Naive thymus-derived CD4-positive, alpha-beta T cell (primary cell): ENCODE measurements around the gene IL1RAPL1. TPM values are rescaled to one million over a fixed set of nuclear protein-coding genes. Genes with fewer than 3 reads are reported as not detected.

ENCODE experiments used
- ATAC-seq: fragments of 150-1000 bp; cut with Tn5 transposase; 2 replicates; pipeline ENCODE4 v1.10.0; 2021; ENCODE audit warnings: mild to moderate bottlenecking, moderate library complexity
- CTCF ChIA-PET: fragments of 350-600 bp; sonication (Branson Sonifier 250); formaldehyde crosslinking; loops from one replicate; lab custom pipeline; 2021; ENCODE audit warnings: antibody characterized with exemption; lab: Charles Lee
- POLR2A ChIA-PET: fragments of 350-600 bp; sonication (Branson Sonifier 250); formaldehyde crosslinking; loops from one replicate; lab custom pipeline; 2021; ENCODE audit warnings: antibody characterized with exemption, inconsistent platforms; lab: Charles Lee
- DNase-seq, 9 donors: peaks; one replicate each; pipeline versions ENCODE4 v3.0.0 to v3.0.0-alpha.2; 2020 to 2022; ENCODE audit warnings: mixed read lengths in 1 of 9
- H3K27ac ChIP-seq: one replicate; pipeline ENCODE4 v1.7.0; 2013; ENCODE audit warnings: mild to moderate bottlenecking, low read depth, low read length, moderate library complexity
- H3K27me3 ChIP-seq, 2 donors: one replicate each; pipeline ENCODE4 v1.7.0; 2013; ENCODE audit warnings: low read length in 2 of 2, mild to moderate bottlenecking in 2 of 2, moderate library complexity in 2 of 2; ENCODE audit not compliant: control insufficient read depth in 2 of 2, insufficient read depth in 2 of 2
- H3K36me3 ChIP-seq, 3 experiments: 1 replicate in 2 of 3; 2 replicates in 1 of 3; pipeline ENCODE4 v1.7.0; 2013; ENCODE audit warnings: low read length in 3 of 3, mild to moderate bottlenecking in 3 of 3, moderate library complexity in 1 of 3; ENCODE audit not compliant: insufficient read depth in 3 of 3, control insufficient read depth in 2 of 3
- H3K4me1 ChIP-seq, 2 donors: one replicate each; pipeline ENCODE4 v1.7.0; 2013; ENCODE audit warnings: low read length in 2 of 2, mild to moderate bottlenecking in 2 of 2, moderate library complexity in 1 of 2; ENCODE audit not compliant: control insufficient read depth in 2 of 2, insufficient read depth in 2 of 2
- H3K4me3 ChIP-seq: 2 replicates; pipeline ENCODE4 v1.7.0; 2013; ENCODE audit warnings: mild to moderate bottlenecking, low read length
- H3K9me3 ChIP-seq, 3 experiments: 1 replicate in 2 of 3; 2 replicates in 1 of 3; pipeline ENCODE4 v1.7.0; 2013; ENCODE audit warnings: low read length in 3 of 3; ENCODE audit not compliant: control insufficient read depth in 2 of 3
- H3K27ac Mint-ChIP-seq, 9 donors: one replicate each; pipeline ENCODE4 v1.8.0; 2020 to 2022; ENCODE audit warnings: mixed read lengths in 9 of 9, mild to moderate bottlenecking in 8 of 9, moderate library complexity in 5 of 9, inconsistent platforms in 2 of 9
- H3K27me3 Mint-ChIP-seq, 5 donors: one replicate each; pipeline ENCODE4 v1.8.0; 2021 to 2022; ENCODE audit warnings: mixed read lengths in 5 of 5, mild to moderate bottlenecking in 1 of 5
- H3K36me3 Mint-ChIP-seq, 5 donors: one replicate each; pipeline ENCODE4 v1.8.0; 2020 to 2022; ENCODE audit warnings: mixed read lengths in 5 of 5, mild to moderate bottlenecking in 3 of 5, inconsistent platforms in 1 of 5
- H3K4me1 Mint-ChIP-seq, 7 donors: one replicate each; pipeline ENCODE4 v1.8.0; 2020 to 2022; ENCODE audit warnings: mixed read lengths in 7 of 7, mild to moderate bottlenecking in 3 of 7, inconsistent platforms in 1 of 7
- H3K4me3 Mint-ChIP-seq, 10 donors: one replicate each; pipeline ENCODE4 v1.8.0; 2020 to 2022; ENCODE audit warnings: mild to moderate bottlenecking in 10 of 10, mixed read lengths in 10 of 10, moderate library complexity in 6 of 10, inconsistent platforms in 2 of 10
- H3K9me3 Mint-ChIP-seq, 11 donors: one replicate each; pipeline ENCODE4 v1.8.0; 2020 to 2022; ENCODE audit warnings: mixed read lengths in 11 of 11, mild to moderate bottlenecking in 4 of 11, inconsistent platforms in 1 of 11, moderate library complexity in 1 of 11
- intact Hi-C, 2 donors: fragments of 100-400 bp; cut with micrococcal nuclease; formaldehyde crosslinking; loops; one replicate each; pipeline ENCODE4 v1.15.1; 2023
- polyA plus RNA-seq, 2 donors: library from polyadenylated mRNA; unstranded; fragments of 300-500 nt; fragmentation: Illumina TruSeq; gene quantifications; one replicate each; pipeline ENCODE4 v1.2.3, GENCODE V29; 2021
- total RNA-seq, 6 experiments: library from RNA in 5 of 6; stranded (reverse) in 5 of 6; gene quantifications; 1 replicate in 5 of 6; 2 replicates in 1 of 6; pipeline ENCODE4 v1.2.3 and lab custom pipeline; 2021 to 2026

IL1RAPL1 gene
- total and polyA plus RNA-seq, 7 experiments from 2014 or later, result not detected

GRCh38 chrX:29691044-29691443, 1103.8 kb downstream of the IL1RAPL1 start:
- no peaks in the 10 kb centered on the region for H3K9me3 ChIP-seq
- H3K27me3 ChIP-seq, result no peaks in the 10 kb centered on the region
- Mint-ChIP-seq H3K27ac (no peak overlapping the region), H3K36me3 (no peaks in the 10 kb centered on the region), H3K9me3 (peaks cover 0 to 5% (median 2%) of the 10 kb centered on the region in 11 donors), H3K27me3 (no peaks in the 10 kb centered on the region), H3K4me3 (no peak overlapping the region), H3K4me1 (no peaks in the 10 kb centered on the region)
- intact Hi-C loops, result no loop called here
- H3K4me3 ChIP-seq, result no peak overlapping the region
- ATAC-seq (no peak), DNase-seq (no peak)
- no peaks in the 10 kb centered on the region for H3K4me1 ChIP-seq
- ChIA-PET POLR2A (no interaction called here), CTCF (no interaction called here)
- no peak overlapping the region for H3K27ac ChIP-seq
- H3K36me3 ChIP-seq, result no peaks in the 10 kb centered on the region

GRCh38 chrX:29693912-29694311, 1106.7 kb downstream of the IL1RAPL1 start:
- ChIA-PET POLR2A (no interaction called here), CTCF (no interaction called here)
- H3K27ac ChIP-seq, result no peak overlapping the region
- H3K27me3 ChIP-seq, result no peaks in the 10 kb centered on the region
- no peaks in the 10 kb centered on the region for H3K36me3 Mint-ChIP-seq
- intact Hi-C loops, result no loop called here
- H3K4me3 ChIP-seq, result no peak overlapping the region
- no peaks in the 10 kb centered on the region for H3K4me1 ChIP-seq
- no peak overlapping the region for H3K4me3 Mint-ChIP-seq
- no peak for DNase-seq
- no peaks in the 10 kb centered on the region for H3K4me1 Mint-ChIP-seq
- no peaks in the 10 kb centered on the region for H3K9me3 ChIP-seq
- ATAC-seq, result no peak
- H3K27me3 Mint-ChIP-seq, result no peaks in the 10 kb centered on the region
- H3K9me3 Mint-ChIP-seq, result peaks cover 0 to 5% (median 0%) of the 10 kb centered on the region in 11 donors
- H3K36me3 ChIP-seq, result no peaks in the 10 kb centered on the region
- H3K27ac Mint-ChIP-seq, result no peak overlapping the region

GRCh38 chrX:29699239-29699638, 1112.0 kb downstream of the IL1RAPL1 start:
- H3K4me3 ChIP-seq, result no peak overlapping the region
- H3K4me3 Mint-ChIP-seq, result no peak overlapping the region
- CTCF ChIA-PET, result no interaction called here
- no peaks in the 10 kb centered on the region for H3K36me3 ChIP-seq
- POLR2A ChIA-PET, result no interaction called here
- H3K4me1 ChIP-seq, result no peaks in the 10 kb centered on the region
- H3K9me3 Mint-ChIP-seq, result peaks cover 0 to 9% (median 2%) of the 10 kb centered on the region in 11 donors
- intact Hi-C loops, result no loop called here
- H3K36me3 Mint-ChIP-seq, result no peaks in the 10 kb centered on the region
- H3K27me3 Mint-ChIP-seq, result no peaks in the 10 kb centered on the region
- DNase-seq, result no peak
- H3K9me3 ChIP-seq, result no peaks in the 10 kb centered on the region
- no peak for ATAC-seq
- no peaks in the 10 kb centered on the region for H3K4me1 Mint-ChIP-seq
- H3K27ac Mint-ChIP-seq, result no peak overlapping the region
- H3K27ac ChIP-seq, result no peak overlapping the region
- no peaks in the 10 kb centered on the region for H3K27me3 ChIP-seq

GRCh38 chrX:29707088-29707487, 1119.8 kb downstream of the IL1RAPL1 start:
- intact Hi-C loops, result no loop called here
- Mint-ChIP-seq H3K27ac (no peak overlapping the region), H3K27me3 (no peaks in the 10 kb centered on the region), H3K4me3 (no peak overlapping the region), H3K9me3 (peaks cover 0 to 18% (median 6%) of the 10 kb centered on the region in 11 donors), H3K36me3 (no peaks in the 10 kb centered on the region), H3K4me1 (no peaks in the 10 kb centered on the region)
- Histone ChIP-seq H3K36me3 (no peaks in the 10 kb centered on the region), H3K4me1 (no peaks in the 10 kb centered on the region), H3K4me3 (no peak overlapping the region), H3K9me3 (no peaks in the 10 kb centered on the region), H3K27ac (no peak overlapping the region), H3K27me3 (no peaks in the 10 kb centered on the region)
- ChIA-PET POLR2A (no interaction called here), CTCF (no interaction called here)
- no peak for ATAC-seq
- no peak for DNase-seq

- POLR2A ChIA-PET, result no interaction called here
- Histone ChIP-seq H3K27ac (no peak overlapping the region), H3K36me3 (no peaks in the 10 kb centered on the region), H3K9me3 (no peaks in the 10 kb centered on the region), H3K4me3 (no peak overlapping the region), H3K27me3 (no peaks in the 10 kb centered on the region), H3K4me1 (no peaks in the 10 kb centered on the region)
- CTCF ChIA-PET, result no interaction called here
- no peaks in the 10 kb centered on the region for H3K27me3 Mint-ChIP-seq
- no peak overlapping the region for H3K4me3 Mint-ChIP-seq
- no peak overlapping the region for H3K27ac Mint-ChIP-seq
- no peaks in the 10 kb centered on the region for H3K4me1 Mint-ChIP-seq
- intact Hi-C loops, result no loop called here
- H3K9me3 Mint-ChIP-seq, result peaks cover 0 to 6% (median 3%) of the 10 kb centered on the region in 11 donors
- no peak for DNase-seq
- H3K36me3 Mint-ChIP-seq, result no peaks in the 10 kb centered on the region
- ATAC-seq, result no peak
Observed at GRCh38 chrX:29721152-29721551, 1133.9 kb downstream of the IL1RAPL1 start.

GRCh38 chrX:29724316-29724715, 1137.1 kb downstream of the IL1RAPL1 start:
- H3K9me3 ChIP-seq, result no peaks in the 10 kb centered on the region
- no peaks in the 10 kb centered on the region for H3K4me1 ChIP-seq
- Mint-ChIP-seq H3K27me3 (no peaks in the 10 kb centered on the region), H3K4me1 (no peaks in the 10 kb centered on the region), H3K9me3 (peaks cover 0 to 3% (median 0%) of the 10 kb centered on the region in 11 donors), H3K27ac (no peak overlapping the region), H3K36me3 (no peaks in the 10 kb centered on the region), H3K4me3 (no peak overlapping the region)
- ATAC-seq, result no peak
- no peaks in the 10 kb centered on the region for H3K36me3 ChIP-seq
- H3K27ac ChIP-seq, result no peak overlapping the region
- POLR2A ChIA-PET, result no interaction called here
- no peaks in the 10 kb centered on the region for H3K27me3 ChIP-seq
- CTCF ChIA-PET, result no interaction called here
- H3K4me3 ChIP-seq, result no peak overlapping the region
- DNase-seq, result no peak
- intact Hi-C loops, result no loop called here

- intact Hi-C loops, result no loop called here
- ChIA-PET POLR2A (no interaction called here), CTCF (no interaction called here)
- Histone ChIP-seq H3K9me3 (no peaks in the 10 kb centered on the region), H3K36me3 (no peaks in the 10 kb centered on the region), H3K27ac (no peak overlapping the region), H3K4me1 (no peaks in the 10 kb centered on the region), H3K4me3 (no peak overlapping the region), H3K27me3 (no peaks in the 10 kb centered on the region)
- no peak overlapping the region for H3K27ac Mint-ChIP-seq
- H3K4me3 Mint-ChIP-seq, result no peak overlapping the region
- DNase-seq (no peak), ATAC-seq (no peak)
- H3K4me1 Mint-ChIP-seq, result no peaks in the 10 kb centered on the region
- no peaks in the 10 kb centered on the region for H3K36me3 Mint-ChIP-seq
- H3K9me3 Mint-ChIP-seq, result peaks cover 0 to 3% (median 0%) of the 10 kb centered on the region in 11 donors
- H3K27me3 Mint-ChIP-seq, result no peaks in the 10 kb centered on the region
Observed at GRCh38 chrX:29726811-29727210, 1139.6 kb downstream of the IL1RAPL1 start.
